HEK293T (cell line): ENCODE data around the gene CCNK.

Source experiments
- CTBP1 ChIP-seq: fragments of 450-650 bp; IDR thresholded peaks from 2 replicates; pipeline ENCODE4 v1.6.1; 2016; ENCODE audit warnings: borderline replicate concordance
- ELF4 ChIP-seq: fragments of 450-650 bp; IDR thresholded peaks from 2 replicates; pipeline ENCODE4 v1.6.1; 2017; ENCODE audit warnings: antibody characterized with exemption
- FOXA1 ChIP-seq: fragments of 450-650 bp; IDR thresholded peaks from 2 replicates; pipeline ENCODE4 v1.6.1; 2016; ENCODE audit warnings: mild to moderate bottlenecking
- FOXK2 ChIP-seq: fragments of 450-650 bp; IDR thresholded peaks from 2 replicates; pipeline ENCODE4 v1.6.1; 2016; ENCODE audit warnings: mild to moderate bottlenecking
- FOXM1 ChIP-seq: fragments of 450-650 bp; IDR thresholded peaks from 2 replicates; pipeline ENCODE4 v1.6.1; 2017; ENCODE audit warnings: mild to moderate bottlenecking, borderline replicate concordance
- L3MBTL2 ChIP-seq: fragments of 450-650 bp; conservative IDR thresholded peaks from 2 replicates; pipeline ENCODE4 v1.6.1; 2016; ENCODE audit warnings: mild to moderate bottlenecking
- LEF1 ChIP-seq: fragments of 450-650 bp; IDR thresholded peaks from 2 replicates; pipeline ENCODE4 v1.6.1; 2017; ENCODE audit warnings: mild to moderate bottlenecking, borderline replicate concordance
- SUZ12 ChIP-seq: fragments of 450-650 bp; IDR thresholded peaks from 2 replicates; pipeline ENCODE4 v1.6.1; 2016; ENCODE audit warnings: mild to moderate bottlenecking
- TARDBP ChIP-seq: fragments of 450-650 bp; IDR thresholded peaks from 2 replicates; pipeline ENCODE4 v1.6.1; 2016

- TF ChIP-seq TARDBP: no peak
- TF ChIP-seq LEF1: no peak
- TF ChIP-seq SUZ12: no peak
- TF ChIP-seq L3MBTL2: no peak
- no peak for TF ChIP-seq FOXA1
- no peak for TF ChIP-seq FOXM1
- no peak for TF ChIP-seq ELF4
- no peak for TF ChIP-seq FOXK2
- no peak for TF ChIP-seq CTBP1
These were observed 39.3 kb upstream of the CCNK start for GRCh38 chr14:99441918-99442317.
